GM10266 (cell line): Measurements from ENCODE around the gene SLC35F1.

Experiments used
- DNase-seq: peaks from one replicate; pipeline ENCODE4 v3.0.0; 2012; ENCODE audit errors: extremely low spot score
- CTCF ChIP-seq: IDR thresholded peaks from 2 replicates; pipeline ENCODE4 v1.5.1; 2012; ENCODE audit warnings: mild to moderate bottlenecking, low read depth; ENCODE audit not compliant: control insufficient read depth, insufficient read depth; ENCODE audit errors: missing control alignments

SLC35F1 gene

DNA sequence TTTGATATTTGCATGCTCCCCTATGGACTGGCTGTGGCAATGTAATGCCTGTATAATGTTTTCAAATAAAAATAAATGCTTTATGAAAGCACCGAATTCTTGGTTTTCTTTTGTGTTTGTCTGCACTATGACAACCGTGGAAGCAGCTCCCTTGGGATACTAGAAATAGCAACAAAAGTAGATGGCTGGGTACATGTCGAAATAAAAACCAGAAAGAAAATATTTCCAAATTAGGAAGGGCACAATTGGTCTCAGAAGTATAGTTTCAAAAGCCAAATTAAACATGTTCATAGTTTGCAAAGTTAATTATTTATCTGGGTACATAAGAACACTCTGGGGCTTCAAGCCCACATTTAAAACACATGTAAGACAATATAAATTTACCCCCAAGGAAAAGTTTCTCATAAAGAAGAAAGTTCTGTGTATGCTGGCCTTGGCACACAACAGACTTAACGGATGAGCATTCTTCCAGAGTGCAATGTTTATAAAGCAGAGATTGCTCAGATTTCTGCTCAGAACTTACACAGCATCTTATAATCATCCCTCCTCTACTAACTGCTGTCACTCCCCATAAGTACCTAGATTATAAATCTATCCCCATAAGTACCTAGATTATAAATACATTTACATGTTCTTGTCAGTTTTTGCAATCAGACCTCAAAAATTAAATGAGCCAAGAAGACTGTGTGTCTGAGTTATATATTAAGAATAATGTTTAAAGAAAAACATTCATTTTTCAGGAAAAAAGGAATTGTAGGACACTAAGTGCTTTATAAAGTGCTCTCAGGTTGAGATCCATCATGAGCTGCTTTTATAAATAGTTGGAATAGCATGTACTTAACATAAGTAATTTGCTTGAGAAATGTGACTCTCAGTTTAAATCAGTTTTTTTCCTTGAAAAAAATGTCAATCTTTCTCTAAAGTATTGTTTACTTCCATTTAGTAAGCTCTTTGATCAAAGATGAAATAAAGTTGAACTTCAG is 410.8 kb downstream of the SLC35F1 start:
- no peak for DNase-seq
- TF ChIP-seq CTCF, result no peak

GRCh38 chr6:118318648-118319047 is 411.6 kb downstream of the SLC35F1 start:
- no peak for DNase-seq
- TF ChIP-seq CTCF, result no peak

GRCh38 chr6:118319416-118319815 is 412.4 kb downstream of the SLC35F1 start:
- no peak for DNase-seq
- TF ChIP-seq CTCF, result no peak

DNA sequence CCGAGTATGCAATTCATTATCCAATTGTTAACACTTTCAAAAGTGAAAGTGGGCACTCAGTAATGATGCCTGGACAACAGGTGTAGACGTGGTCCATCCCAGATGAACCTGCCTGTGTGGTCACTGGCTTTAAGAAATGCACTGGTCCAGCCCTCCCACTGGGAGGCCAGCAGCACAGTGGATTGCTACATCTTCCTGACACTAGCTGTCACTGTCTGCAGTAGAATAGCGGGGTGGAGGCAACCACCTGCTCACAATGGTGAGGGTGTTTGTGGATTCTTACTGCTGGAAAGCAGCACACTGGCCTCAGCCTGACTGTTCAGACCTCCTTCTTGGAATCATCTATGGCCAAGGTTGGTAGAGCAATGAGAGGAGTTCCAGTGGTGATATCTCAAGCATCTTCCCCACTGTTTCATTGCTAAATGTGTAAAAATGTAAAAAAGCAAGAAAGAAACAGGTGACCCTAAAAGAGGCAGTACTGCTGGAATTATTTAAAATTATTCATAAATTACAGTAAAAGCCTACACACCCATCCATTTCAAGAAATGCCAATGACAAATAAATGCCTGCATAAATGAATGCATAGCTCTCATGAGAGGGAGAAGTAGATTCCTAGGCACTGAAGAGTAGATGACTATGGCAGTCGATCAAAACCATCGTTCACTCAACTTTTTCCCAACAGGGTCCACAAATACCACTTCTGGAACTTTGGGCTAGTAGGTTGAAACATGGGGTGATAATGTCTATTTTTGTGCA is 413.0 kb downstream of the SLC35F1 start:
- TF ChIP-seq CTCF, result no peak
- no peak for DNase-seq

DNA sequence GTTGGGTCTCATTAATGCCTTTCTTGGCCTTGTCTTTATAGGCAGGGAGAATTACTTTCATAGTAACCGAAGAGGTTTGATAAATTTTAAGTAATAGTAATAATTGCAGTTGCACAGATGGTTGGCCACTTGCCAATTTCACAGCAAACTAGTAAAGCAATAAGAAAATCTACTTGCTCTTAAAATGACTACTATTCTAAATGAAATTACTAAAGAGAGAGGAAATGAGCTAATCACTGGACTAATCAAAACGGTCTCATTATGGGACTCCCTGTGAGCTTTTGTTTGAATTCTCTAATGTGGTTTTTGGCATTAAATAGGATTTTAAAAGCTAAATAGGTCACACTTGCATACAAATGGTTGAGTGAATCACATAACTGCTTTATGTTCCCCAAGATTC is 413.6 kb downstream of the SLC35F1 start:
- DNase-seq, result no peak

DNA sequence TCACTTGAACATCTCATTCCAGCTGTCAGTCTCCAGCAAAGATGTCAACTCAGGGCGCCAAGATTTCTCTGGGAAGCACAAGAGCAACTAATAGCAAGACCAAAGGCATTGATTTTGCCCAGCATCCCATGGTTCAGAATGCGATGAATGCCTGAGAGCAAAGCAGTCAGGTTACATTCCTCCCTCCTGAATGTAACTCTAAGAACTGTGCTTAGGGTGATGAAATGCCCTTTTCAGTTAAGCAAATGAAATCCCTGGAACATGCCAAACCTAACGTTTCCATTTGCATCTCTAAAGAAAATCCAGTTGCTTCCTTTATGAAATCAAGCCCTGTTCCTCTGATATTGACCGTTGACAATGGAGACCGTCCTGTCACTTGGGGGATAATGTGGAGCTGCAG is 417.1 kb downstream of the SLC35F1 start:
- no peak for DNase-seq
- no peak for TF ChIP-seq CTCF

More for the DNA sequence above, 413.6 kb downstream of the SLC35F1 start:
- no peak for TF ChIP-seq CTCF
